Panc1 (cell line): ENCODE measurements around the gene CLDN1.

Experiments
- CTCF ChIP-seq: fragments of 450-650 bp; IDR thresholded peaks from 2 replicates; pipeline ENCODE4 v1.5.1; 2017; ENCODE audit warnings: mild to moderate bottlenecking
- POLR2AphosphoS5 ChIP-seq: IDR thresholded peaks from 2 replicates; pipeline ENCODE4 v1.6.1; 2012; ENCODE audit warnings: mild to moderate bottlenecking, low read depth, low read length, moderate library complexity
- REST ChIP-seq, 2 experiments: IDR thresholded peaks; 2 replicates each; pipeline ENCODE4 v1.6.1; 2011 to 2012; ENCODE audit warnings: low read depth in 2 of 2, control low read depth in 1 of 2, low read length in 1 of 2, mild to moderate bottlenecking in 1 of 2, moderate library complexity in 1 of 2; ENCODE audit not compliant: insufficient read depth in 1 of 2
- SIN3A ChIP-seq: IDR thresholded peaks from 2 replicates; pipeline ENCODE4 v1.6.1; 2012; ENCODE audit warnings: low read depth, mild to moderate bottlenecking, low read length, moderate library complexity, borderline replicate concordance; ENCODE audit not compliant: insufficient read depth

DNA sequence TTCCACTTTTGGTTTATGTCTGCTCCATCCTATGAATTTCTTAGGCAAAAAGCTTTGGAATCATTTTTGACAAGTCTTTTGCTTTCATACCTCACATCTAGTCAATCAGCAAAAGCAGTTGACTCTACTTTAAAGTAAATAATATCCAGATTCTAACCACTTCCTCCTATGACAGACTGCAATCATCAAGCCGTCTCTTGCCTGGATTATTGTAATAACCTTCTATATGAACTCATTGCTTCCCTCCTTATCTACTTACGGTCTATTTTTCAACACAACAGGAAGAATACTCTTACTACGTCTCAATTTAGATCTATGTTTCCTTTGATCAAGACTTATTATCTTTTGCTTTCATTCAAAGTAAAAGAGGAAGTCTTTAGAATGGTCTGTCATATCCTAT is 20.7 kb downstream of the CLDN1 start:
- TF ChIP-seq CTCF (no peak), POLR2AphosphoS5 (no peak), SIN3A (no peak), REST (IDR thresholded peaks at IDR 0.05; ENCODE audit: insufficient read depth in 1 of 2, low read depth in 2 of 2, low read length in 1 of 2) (no peak)
